ENCODE measurements around the gene NHSL1.

NHSL1 gene

GRCh38 chr6:138421608-138422007, 77.7 kb downstream of the NHSL1 start:
- DNase-seq = no peak

DNA sequence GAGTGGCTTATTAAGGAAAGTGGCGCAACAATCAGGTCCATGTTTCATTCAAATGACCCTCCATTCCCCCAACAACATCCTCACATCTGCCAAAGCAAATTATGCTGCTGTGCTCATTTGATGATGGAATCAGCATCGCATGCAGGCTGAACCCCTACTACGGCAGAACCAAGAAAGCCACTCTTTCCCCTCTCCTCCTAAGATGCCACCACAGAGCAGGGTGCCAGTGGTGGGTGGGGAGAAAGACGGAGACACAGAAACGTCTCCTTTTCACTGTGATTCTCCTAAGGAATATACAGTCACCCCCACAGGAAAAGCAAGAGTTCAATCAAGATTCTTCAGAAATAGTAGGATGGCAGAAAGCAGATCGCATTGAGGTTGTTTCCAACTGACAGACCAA, 78.2 kb downstream of the NHSL1 start:
- DNase-seq = no peak

- DNase-seq = no peak
These were observed 78.9 kb downstream of the NHSL1 start for GRCh38 chr6:138420356-138420755.

- DNase-seq = no peak
These were observed 79.5 kb downstream of the NHSL1 start for GRCh38 chr6:138419766-138420165.

DNA sequence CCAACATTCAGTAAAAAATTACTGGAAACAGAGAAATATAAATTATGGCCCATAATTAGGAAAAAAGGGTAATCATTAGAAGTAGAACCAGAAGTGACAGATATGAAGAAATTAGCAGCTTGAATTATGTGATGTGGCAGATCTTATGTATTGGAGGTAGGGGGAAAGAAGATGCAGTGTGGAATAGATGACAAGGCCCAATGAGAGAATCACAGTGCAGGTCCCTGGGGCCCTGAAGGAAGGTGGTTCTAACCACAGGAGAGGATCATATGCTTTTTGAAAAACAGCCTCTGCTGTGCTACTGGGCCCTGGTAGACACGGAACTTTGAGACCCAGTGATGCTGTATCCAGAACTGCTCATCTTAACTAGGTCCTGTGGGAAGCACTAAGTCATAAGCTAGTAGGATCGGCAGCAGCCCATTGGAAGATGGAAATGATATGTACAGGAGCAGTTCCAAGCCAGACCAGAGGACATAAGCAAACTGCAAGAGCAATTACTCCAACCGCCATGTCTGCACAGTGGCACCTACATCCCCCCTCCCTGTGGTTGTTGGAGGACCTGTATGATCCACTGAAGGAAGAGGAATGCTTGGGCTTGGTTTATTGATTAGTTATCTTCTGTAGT, 81.1 kb downstream of the NHSL1 start:
- DNase-seq = no peak

DNA sequence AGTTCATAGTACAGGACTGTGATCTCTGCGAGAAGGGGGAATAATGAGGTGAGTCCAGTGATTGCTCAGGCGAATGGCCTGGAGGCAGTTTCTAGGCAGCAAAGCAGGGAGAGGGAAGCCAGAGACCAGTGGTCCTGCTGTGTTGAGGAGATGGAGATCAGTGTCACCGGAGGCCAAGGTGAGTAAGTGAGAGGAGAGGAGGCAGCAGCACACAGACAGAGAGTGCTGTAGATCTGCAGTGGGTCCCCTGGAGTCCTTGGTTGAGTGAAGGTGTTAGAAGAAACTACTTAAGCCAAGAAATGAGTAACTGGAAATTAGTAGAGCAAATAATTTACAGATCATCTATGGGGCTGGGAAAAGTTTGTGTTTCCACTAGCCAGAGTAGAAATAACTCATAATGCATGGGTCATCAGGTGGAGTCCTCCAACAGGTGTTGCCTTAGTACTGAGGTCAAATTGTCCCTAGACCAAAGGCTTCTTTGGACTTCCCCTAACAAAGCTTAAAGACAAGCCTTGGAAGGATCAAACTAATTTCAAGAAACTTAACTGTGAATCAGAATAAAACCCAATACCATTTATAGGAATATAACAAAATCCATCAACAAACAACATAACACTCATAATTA, 81.7 kb downstream of the NHSL1 start:
- DNase-seq = no peak

DNA sequence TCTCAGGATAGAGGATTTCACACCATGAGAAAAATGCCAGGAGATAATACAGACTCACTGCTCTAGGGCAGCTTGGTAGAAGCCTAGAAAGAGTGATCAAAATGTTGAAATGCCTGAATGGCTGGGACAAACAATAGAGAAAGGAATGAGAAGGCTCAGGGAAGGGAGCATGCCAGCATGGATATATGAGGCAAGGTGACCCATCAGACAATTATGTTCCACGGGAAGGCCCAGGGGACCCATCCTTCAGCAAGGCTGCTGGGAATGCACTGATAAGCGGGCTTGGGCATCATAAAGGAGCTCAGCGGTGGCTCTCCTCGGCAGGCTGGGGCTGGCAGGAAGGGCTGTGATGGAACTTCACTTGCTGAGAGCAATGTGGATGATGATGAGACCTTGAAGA, 83.1 kb downstream of the NHSL1 start:
- no peak for DNase-seq

GRCh38 chr6:138415125-138415524, 84.2 kb downstream of the NHSL1 start:
- no peak for DNase-seq

DNA sequence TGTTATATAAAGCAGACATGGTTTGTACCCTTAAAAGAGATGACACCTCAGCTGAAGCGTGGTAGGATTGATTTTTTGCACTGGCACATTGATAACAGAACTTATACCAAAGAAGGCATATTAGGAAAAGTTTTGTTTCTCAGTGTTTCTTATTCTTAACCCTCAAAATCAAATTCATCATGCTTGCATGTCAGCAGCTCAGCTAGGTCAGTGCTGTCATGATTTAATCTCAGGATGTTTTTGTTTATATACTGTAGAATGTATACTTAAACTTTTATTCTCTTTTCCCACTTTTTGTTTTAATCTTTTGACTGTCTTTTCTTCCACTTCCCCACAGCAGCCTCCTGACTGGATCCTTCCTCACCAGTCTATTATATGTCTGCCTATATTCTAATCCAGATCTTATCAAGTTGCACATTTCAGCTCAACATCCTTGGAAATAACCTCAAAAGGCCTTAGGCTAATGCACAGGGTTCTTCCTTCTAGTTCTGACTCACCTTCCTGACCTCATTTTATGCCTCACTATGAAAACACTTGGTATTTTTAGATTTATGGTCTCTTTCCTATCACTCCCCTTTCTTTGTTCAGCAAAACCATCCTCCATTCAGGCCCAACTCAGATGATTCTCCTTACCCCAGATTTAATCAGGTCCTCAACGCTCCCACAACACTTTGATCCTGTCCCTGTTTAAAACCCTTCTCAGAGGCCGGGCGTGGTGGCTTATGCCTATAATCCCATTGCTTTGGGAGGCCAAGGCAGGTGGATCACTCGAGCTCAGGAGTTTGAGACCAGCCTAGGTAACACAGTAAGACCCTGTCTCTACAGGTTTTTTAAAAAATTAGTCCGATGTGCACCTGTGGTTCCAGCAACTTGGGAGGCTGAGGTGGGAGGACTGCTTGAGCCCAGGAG, 88.1 kb downstream of the NHSL1 start:
- DNase-seq = no peak

DNA sequence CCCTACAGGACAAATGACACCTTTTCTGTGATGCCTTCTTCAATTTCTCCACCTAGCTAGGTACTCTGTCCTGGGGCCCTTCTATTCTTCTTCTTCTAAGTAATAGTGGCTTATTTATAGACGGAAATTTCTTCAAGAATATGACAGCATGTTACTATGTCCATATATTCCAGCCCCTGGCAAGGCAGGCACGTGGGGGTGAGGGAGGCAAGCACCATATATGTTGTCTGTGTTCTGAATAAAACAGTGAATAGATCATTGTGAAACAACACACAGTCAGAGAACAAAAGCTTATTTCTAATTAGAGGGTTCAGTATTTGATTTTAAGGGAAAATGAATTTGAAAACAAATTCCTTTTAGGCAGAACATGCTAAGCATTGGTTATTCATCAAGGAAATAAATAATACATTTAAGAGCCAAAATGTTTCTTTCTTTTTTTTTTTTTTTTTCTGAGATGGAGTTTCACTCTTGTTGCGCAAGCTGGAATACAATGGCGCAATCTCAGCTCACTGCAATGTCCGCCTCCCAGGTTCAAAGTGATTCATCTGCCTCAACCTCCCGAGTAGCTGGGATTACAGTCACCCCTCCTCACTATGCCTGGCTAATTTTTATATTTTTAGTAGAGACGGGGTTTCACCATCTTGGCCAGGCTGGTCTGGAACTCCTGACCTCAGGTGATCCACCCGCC, 89.1 kb downstream of the NHSL1 start:
- DNase-seq = no peak

- DNase-seq = no peak
These were observed 92.9 kb downstream of the NHSL1 start for GRCh38 chr6:138406443-138406842.

- no peak for DNase-seq
These were observed 93.4 kb downstream of the NHSL1 start for GRCh38 chr6:138405816-138406413.

- DNase-seq = peak; percentile 43
These were observed 94.5 kb downstream of the NHSL1 start for GRCh38 chr6:138404666-138405337.

GRCh38 chr6:138403801-138404665, 95.3 kb downstream of the NHSL1 start, which contains the start of gene HEBP2:
Gene HEBP2, plus strand, starts transcription at chr6:138404223. Its CDS starts 273 bp downstream, at chr6:138404496.
- DNase-seq = peak; percentile 88

GRCh38 chr6:138403324-138403800, 95.9 kb downstream of the NHSL1 start:
- DNase-seq = no peak

GRCh38 chr6:138402838-138403187, 96.5 kb downstream of the NHSL1 start:
- DNase-seq = no peak

DNA sequence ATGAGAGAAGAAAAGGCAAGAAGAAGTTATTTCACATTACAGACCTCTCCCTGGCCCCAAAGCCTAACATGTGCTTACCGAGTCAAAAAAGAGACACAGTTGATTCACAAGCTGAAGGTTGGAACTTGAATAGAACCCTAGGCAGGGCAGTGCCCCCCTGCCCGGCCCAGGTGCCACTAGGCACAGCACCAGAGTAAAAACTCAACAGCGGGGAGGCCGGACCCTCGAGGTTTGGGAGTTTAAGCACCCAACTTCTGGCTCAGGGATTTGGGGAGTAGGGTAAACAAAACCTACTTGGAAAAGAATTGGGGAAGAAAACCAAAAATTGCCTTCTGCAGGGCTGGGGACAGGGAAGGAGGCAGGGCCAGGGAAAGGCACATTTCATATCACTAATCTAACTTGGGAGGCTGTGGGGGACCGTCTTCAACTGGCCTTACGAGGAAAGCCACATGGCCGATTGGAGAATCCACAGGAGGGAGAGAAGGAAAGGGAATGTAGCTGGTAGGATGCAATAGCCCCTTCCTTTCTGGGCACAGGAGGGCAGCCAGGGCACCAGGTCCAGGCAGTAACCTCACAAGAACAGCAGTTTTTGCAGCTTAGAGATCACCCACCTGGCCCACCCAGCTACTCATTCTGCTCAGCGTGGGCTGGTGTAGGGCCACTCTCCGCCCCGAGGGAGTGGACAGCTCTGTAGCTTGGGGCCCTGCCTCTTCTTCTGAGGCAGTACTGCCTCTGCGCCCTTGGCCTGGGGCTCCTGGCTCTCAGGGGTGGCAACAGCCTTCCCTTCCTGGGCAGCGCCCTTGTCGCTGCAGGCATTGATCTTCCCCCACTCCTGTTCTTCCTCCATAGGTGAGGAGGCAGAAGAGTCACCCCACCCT, 97.1 kb downstream of the NHSL1 start:
- no peak for DNase-seq

GRCh38 chr6:138400326-138400725, 99.0 kb downstream of the NHSL1 start:
- DNase-seq = no peak

DNA sequence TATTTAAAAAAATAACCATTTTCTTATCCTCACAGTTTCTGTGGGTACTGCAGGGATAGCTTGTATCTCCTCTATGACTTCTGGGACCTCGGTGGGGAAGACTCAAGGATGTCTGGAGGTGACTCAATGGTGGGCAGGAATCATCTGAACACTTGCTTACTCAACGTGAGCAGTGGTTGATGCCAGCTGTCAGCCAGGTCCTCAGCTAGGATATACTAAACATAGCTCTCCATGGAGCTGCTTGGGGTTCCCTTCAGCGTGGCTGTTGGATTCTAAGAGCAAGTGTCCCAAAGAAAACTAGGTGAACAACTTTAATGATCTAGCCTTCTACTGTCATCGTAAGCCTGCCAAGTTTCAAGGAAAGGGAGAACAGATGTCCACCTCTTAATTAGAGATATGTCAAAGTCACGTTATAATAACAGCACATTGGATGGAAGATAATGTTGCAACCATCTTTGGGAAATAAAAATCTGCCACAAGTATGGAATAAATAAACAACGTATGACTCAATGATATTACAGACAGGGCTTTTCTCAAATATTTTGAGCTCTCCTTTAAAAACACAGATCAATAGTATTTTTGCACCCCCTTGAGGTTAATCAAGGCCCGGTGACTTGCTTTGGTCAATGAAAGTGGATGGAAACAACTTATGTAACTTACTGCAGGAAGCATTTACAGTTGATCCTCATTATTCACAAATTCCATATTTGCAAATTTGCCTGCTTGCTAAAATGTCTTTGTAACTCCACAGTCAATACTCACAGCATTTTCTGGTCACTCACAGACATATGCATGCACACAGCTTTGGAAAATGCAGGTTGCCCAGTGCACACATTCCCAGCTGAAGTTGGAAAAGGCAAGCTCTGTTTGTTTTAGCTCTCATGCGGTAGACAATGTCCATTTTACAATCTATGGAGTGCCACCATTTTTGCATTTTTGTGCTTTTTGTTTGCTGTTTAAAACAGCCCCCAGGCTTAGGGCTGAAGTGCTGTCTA, 101.9 kb downstream of the NHSL1 start:
- no peak for DNase-seq
